Peyer's patch (tissue), 4 donors: ENCODE measurements around the gene MYH11. TPM values are rescaled to one million over a fixed set of nuclear protein-coding genes. Genes with fewer than 3 reads are reported as not detected.

ENCODE experiments used
- DNase-seq, 3 donors: peaks; one replicate each; pipeline ENCODE4 v3.0.0-alpha.2; 2017 to 2019
- H3K27ac ChIP-seq, 4 donors: fragments of 200-600 bp; sonication (generic); one replicate each; pipeline ENCODE4 v1.5.1; 2016 to 2019
- H3K27me3 ChIP-seq, 2 donors: fragments of 200-600 bp; sonication (generic); one replicate each; pipeline ENCODE4 v1.5.1; 2019
- H3K36me3 ChIP-seq, 3 donors: fragments of 200-600 bp; sonication (generic); one replicate each; pipeline ENCODE4 v1.5.1; 2016 to 2019
- H3K4me1 ChIP-seq, 4 donors: fragments of 200-600 bp; sonication (generic); one replicate each; pipeline ENCODE4 v1.5.1; 2016 to 2019
- H3K4me3 ChIP-seq, 4 donors: fragments of 200-600 bp; sonication (generic); 1 replicate in 3 of 4; 2 replicates in 1 of 4; pipeline ENCODE4 v1.5.1; 2016 to 2019; ENCODE audit warnings: mild to moderate bottlenecking in 1 of 4
- H3K9me3 ChIP-seq, 4 donors: fragments of 200-600 bp; sonication (generic); one replicate each; pipeline ENCODE4 v1.5.1; 2016 to 2019; ENCODE audit warnings: mild to moderate bottlenecking in 1 of 4
- POLR2A ChIP-seq, 2 donors: fragments of 450-650 bp; IDR thresholded peaks; one replicate each; pipeline ENCODE4 v1.5.1; 2017; ENCODE audit warnings: antibody characterized with exemption in 2 of 2, mild to moderate bottlenecking in 2 of 2, moderate library complexity in 2 of 2
- total RNA-seq, 4 donors: library from RNA; depleted of rRNA; stranded (reverse); fragments of >200 nt; gene quantifications; one replicate each; pipeline ENCODE4 v1.1.0, GENCODE V29; 2016
- TF ChIP-seq, protein P1 (sequence below), 6 experiments: fragments of 450-650 bp in 4 of 6; fragments of 200-600 bp in 2 of 6; sonication (generic) in 1 of 6; IDR thresholded peaks; one replicate each; pipeline ENCODE4 v1.5.1; 2017 to 2019; ENCODE audit warnings: antibody characterized with exemption in 6 of 6, mild to moderate bottlenecking in 3 of 6, moderate library complexity in 1 of 6

The MYH11 gene
- total RNA-seq, 4 donors from 2014 or later = 39.2 to 248 (median 131) TPM

DNA sequence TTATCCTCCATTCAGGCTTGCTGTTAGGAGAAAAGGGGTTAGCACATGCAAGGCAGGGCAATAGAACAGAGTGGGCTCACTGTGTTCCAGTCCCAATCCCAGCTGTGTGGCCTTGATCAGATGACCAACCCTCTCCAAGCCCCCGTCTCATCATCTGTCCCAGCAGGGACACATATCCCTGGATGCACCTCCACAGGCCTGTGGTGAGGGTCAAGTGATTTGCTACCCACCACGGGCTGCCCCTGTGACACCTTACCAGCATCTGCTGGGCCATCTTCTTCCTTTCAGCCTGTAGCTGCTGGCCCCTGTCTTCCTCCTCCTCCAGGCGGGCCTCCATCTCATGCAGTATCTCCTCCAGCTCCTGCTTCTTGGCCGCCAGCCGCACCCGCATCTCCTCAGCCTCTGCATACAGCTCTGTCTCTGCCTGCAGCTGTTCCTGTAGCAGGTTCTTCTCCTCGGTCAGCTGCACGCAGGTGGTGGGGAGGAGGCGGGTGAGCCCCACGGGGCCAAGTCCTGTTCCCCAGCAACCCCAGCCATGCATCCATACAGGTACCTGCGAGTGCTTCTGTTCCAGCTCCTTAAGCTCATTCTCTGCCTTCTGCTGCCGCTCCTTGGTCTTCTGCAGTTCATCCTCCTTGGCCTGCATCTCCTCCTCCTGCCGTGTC, 115.5 kb downstream of the MYH11 start:
- H3K27me3 ChIP-seq = no peaks in the 10 kb centered on the region
- H3K27ac ChIP-seq = no peak overlapping the region
- H3K4me1 ChIP-seq = no peaks in the 10 kb centered on the region
- H3K36me3 ChIP-seq = peaks cover 0 to 25% (median 0%) of the 10 kb centered on the region in 3 donors
- no peak for DNase-seq
- TF ChIP-seq POLR2A (IDR thresholded peaks at IDR 0.05) = no peak
- TF ChIP-seq, protein P1, sequence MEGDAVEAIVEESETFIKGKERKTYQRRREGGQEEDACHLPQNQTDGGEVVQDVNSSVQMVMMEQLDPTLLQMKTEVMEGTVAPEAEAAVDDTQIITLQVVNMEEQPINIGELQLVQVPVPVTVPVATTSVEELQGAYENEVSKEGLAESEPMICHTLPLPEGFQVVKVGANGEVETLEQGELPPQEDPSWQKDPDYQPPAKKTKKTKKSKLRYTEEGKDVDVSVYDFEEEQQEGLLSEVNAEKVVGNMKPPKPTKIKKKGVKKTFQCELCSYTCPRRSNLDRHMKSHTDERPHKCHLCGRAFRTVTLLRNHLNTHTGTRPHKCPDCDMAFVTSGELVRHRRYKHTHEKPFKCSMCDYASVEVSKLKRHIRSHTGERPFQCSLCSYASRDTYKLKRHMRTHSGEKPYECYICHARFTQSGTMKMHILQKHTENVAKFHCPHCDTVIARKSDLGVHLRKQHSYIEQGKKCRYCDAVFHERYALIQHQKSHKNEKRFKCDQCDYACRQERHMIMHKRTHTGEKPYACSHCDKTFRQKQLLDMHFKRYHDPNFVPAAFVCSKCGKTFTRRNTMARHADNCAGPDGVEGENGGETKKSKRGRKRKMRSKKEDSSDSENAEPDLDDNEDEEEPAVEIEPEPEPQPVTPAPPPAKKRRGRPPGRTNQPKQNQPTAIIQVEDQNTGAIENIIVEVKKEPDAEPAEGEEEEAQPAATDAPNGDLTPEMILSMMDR (IDR thresholded peaks at IDR 0.05) = no peak
- no peaks in the 10 kb centered on the region for H3K9me3 ChIP-seq
- H3K4me3 ChIP-seq = no peak overlapping the region

- TF ChIP-seq POLR2A (IDR thresholded peaks at IDR 0.05) = no peak
- no peak for DNase-seq
- Histone ChIP-seq H3K4me1 (no peaks in the 10 kb centered on the region), H3K27me3 (no peaks in the 10 kb centered on the region), H3K9me3 (no peaks in the 10 kb centered on the region), H3K36me3 (peaks cover 0 to 23% (median 0%) of the 10 kb centered on the region in 3 donors), H3K4me3 (no peak overlapping the region), H3K27ac (no peak overlapping the region)
These were observed 116.9 kb downstream of the MYH11 start for GRCh38 chr16:15739950-15740349.

DNA sequence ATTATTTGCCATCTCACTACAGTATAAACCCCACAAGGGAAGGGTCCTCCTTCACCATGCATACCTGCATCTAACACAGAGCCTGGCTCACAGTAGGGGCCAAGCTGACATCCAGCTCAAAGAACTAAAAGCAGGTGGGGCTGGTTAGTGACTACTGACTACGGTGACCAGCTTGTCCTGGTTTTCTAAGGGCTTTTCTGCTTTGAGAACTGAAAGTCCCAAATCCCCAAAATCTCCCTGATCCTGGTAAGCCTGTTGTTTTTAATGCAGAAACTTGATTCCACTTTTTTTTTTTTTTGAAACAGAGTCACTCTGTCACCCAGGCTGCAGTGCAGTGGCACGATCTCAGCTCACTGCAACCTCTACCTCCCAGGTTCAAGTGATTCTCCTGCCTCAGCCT, 117.4 kb downstream of the MYH11 start:
- no peaks in the 10 kb centered on the region for H3K27me3 ChIP-seq
- TF ChIP-seq, protein P1 (IDR thresholded peaks at IDR 0.05) = no peak
- no peak for TF ChIP-seq POLR2A (IDR thresholded peaks at IDR 0.05)
- H3K4me1 ChIP-seq = no peaks in the 10 kb centered on the region
- H3K9me3 ChIP-seq = no peaks in the 10 kb centered on the region
- H3K27ac ChIP-seq = no peak overlapping the region
- H3K4me3 ChIP-seq = no peak overlapping the region
- peaks cover 0 to 23% (median 0%) of the 10 kb centered on the region in 3 donors for H3K36me3 ChIP-seq
- DNase-seq = no peak

GRCh38 chr16:15737140-15737644, 119.6 kb downstream of the MYH11 start:
- H3K36me3 ChIP-seq = peaks cover 0 to 22% (median 0%) of the 10 kb centered on the region in 3 donors
- H3K27ac ChIP-seq = no peak overlapping the region
- H3K9me3 ChIP-seq = no peaks in the 10 kb centered on the region
- H3K4me1 ChIP-seq = no peaks in the 10 kb centered on the region
- TF ChIP-seq, protein P1 (IDR thresholded peaks at IDR 0.05) = no peak
- TF ChIP-seq POLR2A (IDR thresholded peaks at IDR 0.05) = no peak
- H3K27me3 ChIP-seq = no peaks in the 10 kb centered on the region
- no peak for DNase-seq
- no peak overlapping the region for H3K4me3 ChIP-seq

- Histone ChIP-seq H3K4me1 (no peaks in the 10 kb centered on the region), H3K36me3 (peaks cover 0 to 18% (median 0%) of the 10 kb centered on the region in 3 donors), H3K27me3 (no peaks in the 10 kb centered on the region), H3K4me3 (no peak overlapping the region), H3K27ac (no peak overlapping the region), H3K9me3 (no peaks in the 10 kb centered on the region)
- DNase-seq = no peak
- TF ChIP-seq, protein P1 (IDR thresholded peaks at IDR 0.05) = no peak
- TF ChIP-seq POLR2A (IDR thresholded peaks at IDR 0.05) = no peak
These were observed 120.3 kb downstream of the MYH11 start for GRCh38 chr16:15736529-15736928.

- Histone ChIP-seq H3K27ac (no peak overlapping the region), H3K4me3 (no peak overlapping the region), H3K27me3 (no peaks in the 10 kb centered on the region), H3K36me3 (peaks cover 0 to 13% (median 0%) of the 10 kb centered on the region in 3 donors), H3K4me1 (no peaks in the 10 kb centered on the region), H3K9me3 (no peaks in the 10 kb centered on the region)
- no peak for TF ChIP-seq POLR2A (IDR thresholded peaks at IDR 0.05)
- TF ChIP-seq, protein P1 (IDR thresholded peaks at IDR 0.05) = no peak
- no peak for DNase-seq
These were observed 121.2 kb downstream of the MYH11 start for GRCh38 chr16:15735610-15736009.
